ENCODE data around the gene PSD.

PSD gene

DNA sequence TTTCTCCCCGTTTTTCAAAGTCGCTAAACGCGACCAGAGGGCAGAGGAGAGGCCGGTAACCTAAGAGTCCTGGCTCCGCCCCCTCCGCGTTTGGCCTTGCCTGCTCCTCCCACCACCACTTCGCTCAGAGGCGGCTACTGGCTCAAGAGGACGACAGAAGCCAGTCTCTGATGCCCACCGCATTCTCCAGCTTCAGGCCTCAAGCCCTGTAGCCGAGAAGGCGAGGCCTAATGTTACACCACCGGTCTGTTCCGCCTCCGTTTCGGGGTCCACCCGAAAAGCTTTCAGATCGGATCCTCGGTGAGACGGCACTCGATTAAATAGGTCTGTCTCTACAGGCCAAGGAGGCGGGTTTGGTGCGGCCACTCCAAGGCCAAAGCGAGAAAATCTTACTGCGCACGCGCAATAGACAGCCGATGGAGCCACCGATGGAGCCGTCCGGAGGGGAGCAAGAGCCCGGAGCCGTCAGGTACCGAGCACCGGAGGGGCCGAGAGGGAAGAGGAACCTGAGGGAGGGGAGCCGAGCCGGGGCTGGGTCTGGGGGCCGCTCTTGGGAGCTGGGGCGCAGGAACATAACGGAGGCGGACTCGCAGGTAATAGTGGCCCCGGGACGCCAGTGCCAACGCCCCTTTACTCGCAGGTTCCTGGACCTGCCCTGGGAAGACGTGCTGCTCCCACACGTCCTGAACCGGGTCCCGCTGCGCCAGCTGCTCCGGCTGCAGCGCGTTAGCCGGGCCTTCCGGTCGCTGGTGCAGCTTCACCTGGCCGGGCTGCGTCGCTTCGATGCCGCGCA, 2.3 kb upstream of the PSD start, which contains the start of gene FBXL15:
Gene FBXL15, plus strand, starts transcription at position 123 of the 793 bp plus-strand sequence. Its CDS starts 294 bp downstream, at position 417.
- Histone ChIP-seq H3K9me2 (replicated peaks; ENCODE audit: control insufficient read depth, low read length) (no peaks in the 10 kb centered on the region), H4K20me1 (ENCODE audit: control insufficient read depth, insufficient read depth, low read depth, low read length) (no peaks in the 10 kb centered on the region), H3K4me1 (ENCODE audit: control insufficient read depth, low read length) (peaks cover 37% of the 10 kb centered on the region), H3K9me3 (ENCODE audit: control insufficient read depth, insufficient read depth, low read length) (no peaks in the 10 kb centered on the region), H3K4me2 (ENCODE audit: low read length) (peak within 1 kb of the TSS; percentile 93), H3K79me2 (ENCODE audit: control insufficient read depth, low read length) (peaks cover 21% of the 10 kb centered on the region), H3K4me3 (ENCODE audit: low read length) (peak within 1 kb of the TSS; percentile 88), H3K27ac (ENCODE audit: low read depth, low read length) (peak within 1 kb of the TSS; percentile 68), H3K36me3 (ENCODE audit: control insufficient read depth, low read length) (peaks cover 19% of the 10 kb centered on the region), H3F3A (ENCODE audit: control insufficient read depth, insufficient read depth) (peaks cover 7% of the 10 kb centered on the region; the same call in 1 of the 2 replicates), H3K27me3 (ENCODE audit: control insufficient read depth, low read length) (peaks cover 6% of the 10 kb centered on the region)
- TF ChIP-seq, protein P1, sequence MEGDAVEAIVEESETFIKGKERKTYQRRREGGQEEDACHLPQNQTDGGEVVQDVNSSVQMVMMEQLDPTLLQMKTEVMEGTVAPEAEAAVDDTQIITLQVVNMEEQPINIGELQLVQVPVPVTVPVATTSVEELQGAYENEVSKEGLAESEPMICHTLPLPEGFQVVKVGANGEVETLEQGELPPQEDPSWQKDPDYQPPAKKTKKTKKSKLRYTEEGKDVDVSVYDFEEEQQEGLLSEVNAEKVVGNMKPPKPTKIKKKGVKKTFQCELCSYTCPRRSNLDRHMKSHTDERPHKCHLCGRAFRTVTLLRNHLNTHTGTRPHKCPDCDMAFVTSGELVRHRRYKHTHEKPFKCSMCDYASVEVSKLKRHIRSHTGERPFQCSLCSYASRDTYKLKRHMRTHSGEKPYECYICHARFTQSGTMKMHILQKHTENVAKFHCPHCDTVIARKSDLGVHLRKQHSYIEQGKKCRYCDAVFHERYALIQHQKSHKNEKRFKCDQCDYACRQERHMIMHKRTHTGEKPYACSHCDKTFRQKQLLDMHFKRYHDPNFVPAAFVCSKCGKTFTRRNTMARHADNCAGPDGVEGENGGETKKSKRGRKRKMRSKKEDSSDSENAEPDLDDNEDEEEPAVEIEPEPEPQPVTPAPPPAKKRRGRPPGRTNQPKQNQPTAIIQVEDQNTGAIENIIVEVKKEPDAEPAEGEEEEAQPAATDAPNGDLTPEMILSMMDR (IDR thresholded peaks at IDR 0.05; ENCODE audit: low read depth, low read length, poor library complexity, severe bottlenecking) = no peak
- no peak for TF ChIP-seq EZH2phosphoT487 (IDR thresholded peaks at IDR 0.05; ENCODE audit: borderline replicate concordance, low read length)

DNA sequence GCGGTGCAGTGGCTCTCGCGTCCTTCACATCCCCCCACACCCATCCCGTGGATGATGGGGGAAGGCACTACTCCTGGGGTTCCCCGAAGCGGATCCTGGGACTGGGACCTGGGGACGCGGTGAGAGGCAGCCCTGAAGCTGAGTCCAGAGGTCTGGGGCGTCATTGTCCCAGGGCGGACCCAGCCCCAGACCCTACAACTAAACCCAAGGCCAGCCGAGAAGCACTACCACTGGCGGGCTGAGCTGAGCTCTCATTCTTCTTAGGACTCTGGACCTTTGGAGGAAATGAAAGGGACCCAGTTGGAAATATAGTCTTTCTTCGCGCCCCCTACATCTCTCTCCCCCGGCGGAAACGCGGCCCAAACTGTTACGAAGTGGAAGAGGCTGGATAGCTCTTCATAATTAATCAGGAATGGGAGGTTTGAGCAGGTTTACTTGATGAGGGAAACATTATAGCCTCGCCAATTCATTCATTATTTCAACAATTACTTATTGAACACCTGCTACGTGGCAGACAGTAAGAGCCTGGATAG, 1.7 kb upstream of the PSD start:
- H3F3A ChIP-seq (ENCODE audit: control insufficient read depth, insufficient read depth) = peaks cover 7% of the 10 kb centered on the region; the same call in 1 of the 2 replicates
- H3K27ac ChIP-seq (ENCODE audit: low read depth, low read length) = peak overlapping the region; percentile 68
- H3K27me3 ChIP-seq (ENCODE audit: control insufficient read depth, low read length) = peaks cover 6% of the 10 kb centered on the region
- peaks cover 21% of the 10 kb centered on the region for H3K79me2 ChIP-seq (ENCODE audit: control insufficient read depth, low read length)
- peak overlapping the region; percentile 88 for H3K4me3 ChIP-seq (ENCODE audit: low read length)
- no peaks in the 10 kb centered on the region for H3K9me3 ChIP-seq (ENCODE audit: control insufficient read depth, insufficient read depth, low read length)
- H3K4me2 ChIP-seq (ENCODE audit: low read length) = peak overlapping the region; percentile 93
- peaks cover 37% of the 10 kb centered on the region for H3K4me1 ChIP-seq (ENCODE audit: control insufficient read depth, low read length)
- H3K36me3 ChIP-seq (ENCODE audit: control insufficient read depth, low read length) = peaks cover 19% of the 10 kb centered on the region
- H3K9me2 ChIP-seq (replicated peaks; ENCODE audit: control insufficient read depth, low read length) = no peaks in the 10 kb centered on the region
- H4K20me1 ChIP-seq (ENCODE audit: control insufficient read depth, insufficient read depth, low read depth, low read length) = no peaks in the 10 kb centered on the region
- TF ChIP-seq, protein P1 (IDR thresholded peaks at IDR 0.05; ENCODE audit: low read depth, low read length, poor library complexity, severe bottlenecking) = peak; percentile 20
- no peak for TF ChIP-seq EZH2phosphoT487 (IDR thresholded peaks at IDR 0.05; ENCODE audit: borderline replicate concordance, low read length)

DNA sequence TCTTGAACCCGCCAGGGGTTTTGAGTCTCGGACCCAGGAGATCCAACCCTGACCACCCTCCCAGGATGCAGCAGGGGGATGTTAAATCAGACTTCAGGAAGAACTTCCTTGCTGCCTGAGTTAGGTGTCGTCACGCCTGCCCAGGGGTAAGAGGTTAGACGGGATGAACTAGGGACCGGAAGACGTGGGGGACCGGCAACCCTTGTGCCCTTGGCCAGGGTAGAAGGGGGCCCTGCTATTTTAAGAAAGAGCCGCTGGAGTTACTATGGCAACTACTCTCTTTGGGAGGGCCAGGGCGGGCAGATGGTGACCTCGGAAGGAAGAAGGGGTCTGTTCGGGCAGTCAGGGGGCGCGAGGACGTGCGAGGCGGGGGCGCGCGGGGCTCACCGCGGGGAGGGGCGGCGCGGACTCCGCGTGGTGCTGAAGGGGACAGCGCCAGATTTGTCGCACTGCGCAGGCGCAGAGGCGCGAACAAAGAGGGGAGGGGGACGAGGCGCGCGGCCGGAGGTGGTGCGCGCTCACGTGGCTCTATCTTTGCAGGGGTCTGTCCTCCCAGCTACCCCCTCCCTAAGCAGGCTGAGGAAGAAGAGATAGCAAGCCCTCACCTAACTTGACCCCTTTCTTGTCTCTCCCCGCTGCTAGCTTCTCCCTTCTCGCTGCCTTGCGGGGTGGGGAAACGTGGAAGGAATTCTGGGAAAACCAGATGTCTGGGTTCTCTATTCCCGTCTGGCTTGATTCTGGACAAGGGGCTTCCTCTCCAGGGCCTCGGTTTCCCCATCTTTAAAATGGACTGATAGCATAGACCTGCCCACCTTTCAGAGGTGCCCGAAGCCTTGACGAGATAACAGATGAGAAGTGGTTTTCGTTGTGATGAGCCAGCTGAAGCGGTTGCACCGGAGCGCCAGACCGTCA, 940 bp upstream of the PSD start:
- Histone ChIP-seq H3K27me3 (ENCODE audit: control insufficient read depth, low read length) (peaks cover 6% of the 10 kb centered on the region), H3K4me1 (ENCODE audit: control insufficient read depth, low read length) (peaks cover 37% of the 10 kb centered on the region), H3K79me2 (ENCODE audit: control insufficient read depth, low read length) (peaks cover 21% of the 10 kb centered on the region), H3K4me2 (ENCODE audit: low read length) (peak overlapping the region; percentile 93), H3K4me3 (ENCODE audit: low read length) (peak overlapping the region; percentile 88), H3K9me2 (replicated peaks; ENCODE audit: control insufficient read depth, low read length) (no peaks in the 10 kb centered on the region), H3K9me3 (ENCODE audit: control insufficient read depth, insufficient read depth, low read length) (no peaks in the 10 kb centered on the region), H4K20me1 (ENCODE audit: control insufficient read depth, insufficient read depth, low read depth, low read length) (no peaks in the 10 kb centered on the region), H3K27ac (ENCODE audit: low read depth, low read length) (peak overlapping the region; percentile 68), H3K36me3 (ENCODE audit: control insufficient read depth, low read length) (peaks cover 18% of the 10 kb centered on the region), H3F3A (ENCODE audit: control insufficient read depth, insufficient read depth) (peaks cover 7% of the 10 kb centered on the region; the same call in 1 of the 2 replicates)
- TF ChIP-seq, protein P1 (IDR thresholded peaks at IDR 0.05; ENCODE audit: low read depth, low read length, poor library complexity, severe bottlenecking) = no peak
- TF ChIP-seq EZH2phosphoT487 (IDR thresholded peaks at IDR 0.05; ENCODE audit: borderline replicate concordance, low read length) = no peak

Data from DOHH2 (cell line).